ENCODE measurements around the gene SSRP1.

GRCh38 chr11:57338142-57338541 is 2.5 kb upstream of the SSRP1 start, which contains the start of gene P2RX3:
- TF ChIP-seq ZNF274 (IDR thresholded peaks at IDR 0.05; ENCODE audit: low read depth, low read length) (no peak), YY1 (IDR thresholded peaks at IDR 0.05; ENCODE audit: insufficient read depth, insufficient read length) (no peak)
